ENCODE results near the gene CIRBP. TPM values are rescaled to one million over a fixed set of nuclear protein-coding genes. Genes with fewer than 3 reads are reported as not detected.

The CIRBP gene
- total and polyA plus RNA-seq, 2 of the 13 experiments (the other 11 are each of a cell fraction or from before 2014, with no cell fraction given), result 133 to 140 TPM

- TF ChIP-seq USF2 (IDR thresholded peaks at IDR 0.05; ENCODE audit: low read depth, low read length) (no peak), USF2 (CRISPR knock-in tag; IDR thresholded peaks at IDR 0.05; ENCODE audit: borderline replicate concordance) (no peak), ZNF121 (CRISPR knock-in tag; IDR thresholded peaks at IDR 0.05) (no peak), PRPF4 (IDR thresholded peaks at IDR 0.05; ENCODE audit: low read depth, low read length, poor library complexity, severe bottlenecking) (no peak), ZEB1 (IDR thresholded peaks at IDR 0.05; ENCODE audit: insufficient replicate concordance, low read depth) (no peak), NKX3-1 (CRISPR knock-in tag; IDR thresholded peaks at IDR 0.05) (no peak), DZIP1 (CRISPR knock-in tag; IDR thresholded peaks at IDR 0.05) (no peak; the same call in 1 of the 2 replicates), PBX2 (CRISPR knock-in tag; IDR thresholded peaks at IDR 0.05) (no peak), ZBTB40 (IDR thresholded peaks at IDR 0.05) (no peak), ZBTB40 (CRISPR knock-in tag; IDR thresholded peaks at IDR 0.05) (no peak), ZNF546 (CRISPR knock-in tag; conservative IDR thresholded peaks at IDR 0.05) (no peak), TRIM22 (IDR thresholded peaks at IDR 0.05) (no peak)
Measured at GRCh38 chr19:1315470-1316166, 46.5 kb downstream of the CIRBP start (continued).

Data from HepG2 (cell line).